ENCODE data around the gene ELMO2.
"Not testable (repeated sequence)": the region's sequence is repeated elsewhere in the genome, so short reads cannot be mapped to it uniquely, and the experiment has no call there.

ELMO2 gene

DNA sequence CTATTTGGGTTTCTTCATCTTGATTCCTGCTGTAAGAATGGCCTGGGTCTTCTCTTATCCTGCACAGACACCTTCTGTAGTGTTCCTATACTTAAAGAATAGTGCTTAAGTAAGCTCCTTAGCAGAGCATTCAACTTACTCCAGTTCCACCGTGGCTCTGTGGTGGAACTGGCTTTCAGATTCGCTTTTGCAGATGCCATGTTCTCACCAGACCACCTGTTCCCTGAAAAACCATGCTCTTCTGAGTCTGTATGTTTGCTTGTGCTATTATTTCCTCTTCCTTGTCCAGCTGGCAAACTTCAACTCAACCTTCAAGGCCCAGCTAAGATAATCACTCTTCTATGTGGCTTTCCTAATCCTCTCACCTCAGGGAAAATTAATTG, 4.9 kb downstream of the ELMO2 start:
- DNase-seq = no peak

GRCh38 chr20:46400828-46401477, 5.5 kb downstream of the ELMO2 start:
- DNase-seq = no peak

- DNase-seq = no peak
Observed at GRCh38 chr20:46400253-46400652, 6.2 kb downstream of the ELMO2 start.

GRCh38 chr20:46399401-46399800, 7.0 kb downstream of the ELMO2 start:
- DNase-seq = no peak

GRCh38 chr20:46398963-46399362, 7.5 kb downstream of the ELMO2 start:
- DNase-seq = no peak

GRCh38 chr20:46396052-46396740, 10.2 kb downstream of the ELMO2 start:
- DNase-seq = no peak

DNA sequence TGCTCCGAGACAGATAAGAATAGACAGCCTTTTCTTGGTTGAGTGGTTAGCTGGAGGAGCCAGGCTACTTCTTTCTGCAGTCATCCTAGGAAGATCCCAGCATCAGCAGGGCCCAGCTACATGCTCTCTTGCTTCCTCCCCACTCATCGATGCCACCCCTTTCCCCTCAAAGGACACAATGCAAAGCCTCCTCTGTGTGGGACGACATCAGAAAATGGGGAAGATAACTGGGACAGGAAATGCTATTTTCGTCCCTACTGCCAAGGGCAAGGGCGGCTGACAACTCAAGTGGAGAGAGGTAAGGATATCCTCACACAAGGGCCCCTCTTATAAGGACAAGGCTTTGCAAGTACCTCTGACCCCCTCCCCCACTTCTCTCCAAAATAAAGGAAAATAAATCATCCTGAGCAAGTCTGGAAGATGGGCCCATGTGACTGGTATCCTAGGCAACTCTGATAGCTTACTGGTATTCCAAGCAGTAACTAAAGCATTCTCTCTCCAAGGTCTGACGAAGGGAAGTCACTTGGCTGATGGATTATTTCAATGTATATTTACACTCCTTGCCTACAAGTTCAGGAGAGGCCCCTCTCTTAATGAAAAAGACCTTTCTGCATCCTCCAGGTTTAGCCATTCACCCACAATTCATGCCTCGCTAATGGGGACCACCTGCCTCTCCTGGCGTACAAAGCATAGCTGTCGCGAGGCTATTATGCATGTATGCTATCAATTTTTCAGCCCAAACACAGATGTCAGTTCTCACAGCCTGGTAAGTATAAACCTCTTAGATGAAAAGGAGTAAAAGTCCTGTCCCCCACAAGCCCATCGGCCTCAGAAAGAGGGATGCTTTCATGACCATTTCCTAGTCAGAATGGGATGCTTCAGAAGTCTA, 11.3 kb downstream of the ELMO2 start:
- no peak for DNase-seq

DNA sequence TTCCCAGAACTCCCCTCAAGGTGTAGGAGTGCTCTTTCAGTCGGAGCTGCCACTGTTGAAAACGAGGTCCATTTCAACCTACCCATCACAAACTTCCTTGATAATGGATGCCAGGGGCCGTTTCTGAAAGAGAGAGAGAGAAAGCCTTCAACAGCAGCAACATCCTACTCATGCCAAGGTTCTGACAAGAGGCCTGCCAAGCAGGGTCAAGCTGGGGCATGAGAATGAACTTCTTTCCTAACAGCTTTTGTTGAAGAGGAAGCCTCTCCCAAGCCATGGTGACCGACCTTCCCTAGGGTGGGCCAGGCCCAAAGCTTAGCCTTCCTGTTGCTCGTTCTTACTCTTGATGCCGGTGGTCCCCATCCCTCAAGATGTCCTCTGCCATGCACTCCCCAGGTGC, 12.4 kb downstream of the ELMO2 start:
- DNase-seq = no peak

DNA sequence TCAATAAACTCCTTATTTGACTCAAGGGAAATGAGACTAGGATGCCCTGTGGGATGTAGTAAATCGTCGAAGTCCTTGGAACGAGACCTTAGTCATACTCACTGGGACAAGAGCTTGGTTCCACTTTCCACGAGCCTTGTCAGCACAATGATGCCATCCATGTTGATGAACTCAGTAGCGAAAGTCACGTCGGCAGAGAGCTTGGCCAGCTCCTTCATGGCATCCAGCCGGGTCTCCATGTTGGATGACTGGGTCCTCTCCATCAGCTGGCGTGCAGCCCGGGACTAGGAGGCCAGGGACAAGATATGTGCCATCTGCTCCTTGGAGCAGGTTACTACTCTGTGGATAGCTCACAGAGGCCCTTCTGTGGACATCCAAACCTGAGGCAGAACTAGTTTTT, 17.5 kb downstream of the ELMO2 start:
- no peak for DNase-seq

GRCh38 chr20:46388201-46388836, 18.1 kb downstream of the ELMO2 start:
- DNase-seq = no peak

GRCh38 chr20:46387054-46387453, 19.4 kb downstream of the ELMO2 start:
- DNase-seq = not testable (repeated sequence)

DNA sequence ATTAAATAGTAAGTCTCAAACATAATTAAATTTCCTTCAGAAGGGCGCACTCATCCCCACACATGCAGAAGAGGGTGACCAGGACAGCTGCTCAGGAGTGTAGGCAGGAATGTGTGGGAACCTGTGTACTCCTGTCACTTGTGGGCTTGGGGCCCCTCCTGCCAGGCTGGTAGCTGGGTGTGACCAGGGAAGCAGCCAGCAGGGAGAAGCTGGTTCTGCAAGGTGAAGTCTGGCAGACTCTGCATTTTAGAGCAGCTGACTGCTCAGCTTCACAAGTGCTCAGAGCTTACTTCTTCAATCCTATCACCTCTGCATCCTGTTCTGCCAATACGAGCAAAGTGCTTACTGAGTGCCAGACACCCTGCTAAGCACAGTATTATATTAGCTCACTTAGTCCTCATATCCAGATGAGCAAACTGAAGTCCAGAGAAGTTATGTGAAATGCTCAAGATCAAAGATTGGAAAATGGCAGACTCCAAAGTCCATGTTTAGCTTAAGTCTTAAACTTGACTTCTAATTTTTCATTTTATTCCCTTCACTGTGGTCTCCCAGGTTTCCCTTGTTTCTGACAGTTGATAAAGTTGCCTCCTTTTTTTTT, 27.9 kb downstream of the ELMO2 start:
- DNase-seq = no peak

- DNase-seq = no peak
Observed at GRCh38 chr20:46377518-46377917, 28.9 kb downstream of the ELMO2 start.

- no peak for DNase-seq
Observed at GRCh38 chr20:46376196-46376785, 30.1 kb downstream of the ELMO2 start.

GRCh38 chr20:46375771-46376170, 30.6 kb downstream of the ELMO2 start:
- no peak for DNase-seq

DNA sequence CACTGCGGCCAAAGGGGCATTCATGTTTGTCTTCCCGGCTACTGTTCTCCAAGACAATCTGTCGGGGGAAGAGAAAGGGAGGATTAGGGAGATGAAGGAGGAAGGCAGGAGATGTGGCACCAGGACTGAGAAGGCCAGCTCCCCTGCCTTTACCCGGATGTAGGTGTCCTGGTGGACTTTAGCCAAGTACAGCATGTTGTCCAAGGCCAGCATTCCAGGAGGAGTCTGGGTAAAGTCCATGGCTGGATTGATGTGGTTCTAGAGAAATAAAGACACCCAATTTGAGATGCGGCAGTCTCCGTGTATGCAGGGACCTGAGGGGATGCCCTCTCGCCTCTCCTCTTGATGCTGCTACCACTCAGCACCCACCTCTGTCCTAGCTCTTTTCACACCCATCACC, 32.0 kb downstream of the ELMO2 start:
- DNase-seq = no peak

DNA sequence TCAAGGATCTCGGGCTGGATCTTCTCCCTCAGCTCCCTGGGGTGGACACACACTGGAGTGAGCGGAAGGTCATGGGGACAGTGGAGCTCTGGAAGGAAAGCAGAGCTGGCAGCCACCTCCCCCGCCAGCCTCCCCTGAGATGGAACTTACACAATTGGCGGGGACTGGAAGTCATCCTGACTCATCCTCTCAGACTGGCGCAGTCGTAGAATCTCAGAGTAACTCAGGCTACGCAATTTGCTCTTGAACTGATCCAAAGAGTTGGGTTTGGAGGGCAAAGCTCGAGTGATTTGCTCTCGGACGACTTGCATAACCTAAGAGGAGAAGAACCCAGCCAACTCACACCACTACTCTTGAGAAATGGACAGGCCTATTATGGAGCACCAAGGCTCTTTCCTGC, 34.8 kb downstream of the ELMO2 start:
- DNase-seq = no peak

DNA sequence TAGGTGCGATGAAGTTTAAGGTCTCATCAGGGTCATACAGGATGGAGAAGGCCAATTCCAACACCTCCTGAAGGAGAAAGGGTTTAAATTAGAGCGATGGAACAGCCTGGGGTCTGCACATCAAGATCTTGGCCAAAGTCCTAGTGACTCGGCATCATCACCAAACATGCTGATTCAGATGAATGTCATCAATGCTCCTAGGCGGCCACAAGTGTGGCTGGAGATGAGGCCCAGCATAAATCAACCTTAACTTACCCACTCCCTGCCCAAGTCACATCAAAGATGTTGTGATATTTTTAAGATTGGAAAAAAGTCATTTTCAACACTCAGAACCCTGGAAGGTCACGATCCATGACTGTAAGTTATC, 37.5 kb downstream of the ELMO2 start:
- no peak for DNase-seq

- no peak for DNase-seq
Observed at GRCh38 chr20:46367967-46368901, 38.2 kb downstream of the ELMO2 start.

GRCh38 chr20:46367234-46367633, 39.2 kb downstream of the ELMO2 start:
- DNase-seq = no peak

- no peak for DNase-seq
Observed at GRCh38 chr20:46366826-46367225, 39.6 kb downstream of the ELMO2 start.
